Stimulated activated CD4-positive, alpha-beta T cell treated with anti-CD3 and anti-CD28 coated beads, Interleukin-2, amount 100 ng/mL, for 48 hours (primary cell): Measurements from ENCODE around the gene CYSLTR2.
"Not testable (repeated sequence)": the region's sequence is repeated elsewhere in the genome, so short reads cannot be mapped to it uniquely, and the experiment has no call there.

Experiments
- DNase-seq, 2 donors: peaks; one replicate each; pipeline ENCODE4 v3.0.0-alpha.2; 2020

CYSLTR2 gene

GRCh38 chr13:48645845-48646244 is 7.9 kb upstream of the CYSLTR2 start:
- DNase-seq: no peak

GRCh38 chr13:48646791-48647190 is 6.9 kb upstream of the CYSLTR2 start:
- DNase-seq: no peak

- no peak for DNase-seq
Measured at GRCh38 chr13:48647625-48648024, 6.1 kb upstream of the CYSLTR2 start.

DNA sequence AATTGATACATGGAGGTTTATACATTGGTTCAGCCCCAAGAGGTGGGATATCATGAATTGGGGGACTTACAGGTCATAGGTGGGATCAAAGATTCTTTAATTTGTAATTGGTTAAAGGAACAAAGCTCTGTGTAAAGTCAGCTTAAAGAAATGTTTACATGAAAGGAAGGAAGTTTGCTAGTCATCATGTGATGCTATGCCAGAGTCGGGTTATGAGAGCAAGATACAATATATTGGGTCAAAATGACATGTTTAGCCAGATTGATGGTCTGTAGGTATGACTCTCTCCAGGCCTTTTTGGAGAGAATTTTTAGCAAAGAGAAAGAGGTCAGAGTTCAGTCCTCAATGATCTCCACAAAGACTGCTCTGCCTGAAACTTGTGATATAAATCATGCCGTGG is 5.3 kb upstream of the CYSLTR2 start:
- DNase-seq: no peak

GRCh38 chr13:48652851-48653471 is 768 bp upstream of the CYSLTR2 start:
- DNase-seq: no peak

- DNase-seq: no peak
Measured at GRCh38 chr13:48654511-48654910, 782 bp downstream of the CYSLTR2 start.

GRCh38 chr13:48655291-48655690 is 1.6 kb downstream of the CYSLTR2 start:
- DNase-seq: no peak

DNA sequence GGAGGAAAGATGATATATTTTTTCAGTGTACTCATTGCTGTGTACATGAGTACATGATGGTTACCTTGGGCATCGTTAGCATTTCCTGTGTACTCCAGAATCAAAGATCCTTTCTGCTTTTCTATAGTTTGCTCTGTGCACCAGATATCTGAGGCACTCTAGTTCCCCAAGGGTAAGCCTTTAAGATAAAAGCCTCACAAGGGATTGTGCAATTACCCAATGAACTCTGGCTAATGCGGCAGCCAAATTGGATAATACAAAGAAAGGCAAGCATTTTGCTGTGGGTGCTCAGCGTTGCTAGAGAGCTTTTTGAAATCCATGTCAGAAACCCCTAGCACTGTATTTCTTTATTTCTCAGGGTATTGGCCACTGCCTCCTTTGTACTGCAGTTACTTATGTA is 2.9 kb downstream of the CYSLTR2 start:
- no peak for DNase-seq

DNA sequence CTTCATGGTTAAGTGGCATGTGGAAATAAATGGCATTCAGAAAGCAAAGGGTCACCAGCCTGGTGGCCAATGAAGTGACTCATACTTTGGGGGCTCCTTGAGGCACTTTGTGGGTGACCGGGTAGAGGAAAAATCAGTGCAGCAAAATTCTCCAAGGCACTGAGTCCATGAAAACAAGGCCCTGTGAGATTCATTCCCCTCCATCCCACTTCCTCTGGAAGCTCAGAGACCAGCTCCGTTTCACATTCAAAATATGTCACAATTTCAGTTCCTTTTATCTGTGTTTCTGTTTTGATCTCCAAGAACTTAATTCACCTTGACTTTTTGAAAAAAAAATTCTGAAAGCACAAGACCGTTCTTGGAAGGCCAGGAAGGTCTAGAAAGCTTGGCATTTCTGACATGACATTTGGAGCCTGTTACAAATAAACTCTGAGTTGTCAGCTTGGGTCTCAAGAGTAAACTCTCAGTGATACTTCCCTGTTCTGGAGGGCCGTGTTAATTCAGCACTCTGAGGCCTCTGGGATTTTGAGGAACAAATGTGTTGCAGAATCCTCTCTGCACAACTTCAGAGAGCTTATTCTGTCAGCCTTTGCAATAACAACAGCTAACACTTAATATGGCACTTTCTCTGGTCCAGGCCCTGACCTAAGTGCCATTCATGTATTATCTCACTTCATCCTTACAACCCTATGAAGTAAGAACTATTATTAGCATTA is 6.8 kb downstream of the CYSLTR2 start:
- no peak for DNase-seq

- DNase-seq: no peak
Measured at GRCh38 chr13:48661107-48661506, 7.4 kb downstream of the CYSLTR2 start.

DNA sequence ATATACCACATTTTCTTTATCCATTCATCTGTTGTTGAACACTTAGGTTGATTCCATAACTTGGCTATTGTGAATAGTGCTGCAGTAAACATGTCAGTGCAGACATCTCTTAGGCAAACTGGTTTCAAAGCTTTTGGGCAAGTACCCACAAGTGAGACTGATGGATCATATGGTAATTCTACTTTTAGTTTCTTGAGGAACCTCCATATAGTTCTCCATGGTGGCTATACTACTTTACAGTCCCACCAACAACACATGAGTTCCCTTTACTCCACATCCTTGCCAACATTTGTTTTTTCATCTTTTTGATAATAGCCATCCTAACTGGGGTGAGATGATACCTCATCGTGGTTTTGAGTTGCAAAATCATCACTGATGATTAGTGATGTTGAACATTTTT is 8.5 kb downstream of the CYSLTR2 start:
- no peak for DNase-seq

GRCh38 chr13:48667136-48667535 is 13.4 kb downstream of the CYSLTR2 start:
- no peak for DNase-seq

GRCh38 chr13:48671421-48671820 is 17.7 kb downstream of the CYSLTR2 start:
- not testable (repeated sequence) for DNase-seq

GRCh38 chr13:48675247-48675646 is 21.5 kb downstream of the CYSLTR2 start:
- DNase-seq: no peak

DNA sequence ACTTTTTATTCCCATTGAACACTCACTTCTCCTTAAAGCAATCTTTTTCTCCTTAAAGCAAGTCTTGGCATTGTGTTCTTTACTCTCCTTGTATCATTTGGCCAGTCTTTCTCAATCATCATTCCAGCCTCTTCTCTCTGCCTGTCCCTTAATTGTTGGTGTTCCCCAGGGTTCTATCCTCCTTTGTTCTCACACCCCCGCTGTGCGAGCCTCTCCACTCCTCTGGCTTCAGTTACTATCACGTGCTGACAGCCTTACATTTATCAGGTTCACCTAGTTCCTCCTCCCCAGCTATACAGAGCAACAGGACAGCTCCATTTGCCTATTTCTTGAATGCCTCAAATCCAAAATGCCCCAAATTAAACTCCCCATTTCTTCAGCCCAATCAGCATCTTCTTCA is 24.6 kb downstream of the CYSLTR2 start:
- DNase-seq: no peak

DNA sequence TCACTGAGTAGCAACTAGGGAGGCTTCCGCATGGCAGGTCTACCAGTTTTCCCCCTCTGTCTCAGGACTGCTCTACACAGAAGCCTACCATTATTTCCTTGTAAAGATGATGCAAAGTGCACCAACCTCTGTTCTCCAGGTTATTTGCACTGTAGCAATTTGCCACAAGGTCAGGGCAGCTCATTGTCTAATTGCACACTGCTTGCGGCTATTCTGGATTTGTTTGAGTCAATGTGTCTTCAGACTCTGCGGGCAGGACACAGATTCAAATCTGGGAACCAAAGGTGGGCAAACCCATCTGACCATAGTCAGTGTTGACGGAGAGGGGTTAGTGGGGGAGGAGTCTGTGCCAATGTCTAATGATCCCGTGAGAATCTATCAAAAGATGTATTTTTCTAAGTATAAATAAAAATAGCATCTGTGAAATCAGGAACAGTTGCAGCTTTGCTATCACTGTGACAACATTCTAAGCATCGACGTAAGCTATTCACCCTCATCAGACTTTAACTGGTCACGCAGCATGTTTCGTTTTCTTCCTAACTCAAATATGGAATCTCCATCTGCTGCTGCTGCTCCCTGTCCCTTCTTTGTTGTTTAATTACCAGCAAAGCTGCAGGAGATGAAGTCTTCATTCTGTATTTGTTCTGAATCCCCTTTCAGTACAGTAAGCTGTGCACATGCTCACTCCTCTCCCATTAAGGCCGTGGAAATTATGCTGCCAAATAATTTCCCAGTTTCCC is 26.4 kb downstream of the CYSLTR2 start:
- no peak for DNase-seq

DNA sequence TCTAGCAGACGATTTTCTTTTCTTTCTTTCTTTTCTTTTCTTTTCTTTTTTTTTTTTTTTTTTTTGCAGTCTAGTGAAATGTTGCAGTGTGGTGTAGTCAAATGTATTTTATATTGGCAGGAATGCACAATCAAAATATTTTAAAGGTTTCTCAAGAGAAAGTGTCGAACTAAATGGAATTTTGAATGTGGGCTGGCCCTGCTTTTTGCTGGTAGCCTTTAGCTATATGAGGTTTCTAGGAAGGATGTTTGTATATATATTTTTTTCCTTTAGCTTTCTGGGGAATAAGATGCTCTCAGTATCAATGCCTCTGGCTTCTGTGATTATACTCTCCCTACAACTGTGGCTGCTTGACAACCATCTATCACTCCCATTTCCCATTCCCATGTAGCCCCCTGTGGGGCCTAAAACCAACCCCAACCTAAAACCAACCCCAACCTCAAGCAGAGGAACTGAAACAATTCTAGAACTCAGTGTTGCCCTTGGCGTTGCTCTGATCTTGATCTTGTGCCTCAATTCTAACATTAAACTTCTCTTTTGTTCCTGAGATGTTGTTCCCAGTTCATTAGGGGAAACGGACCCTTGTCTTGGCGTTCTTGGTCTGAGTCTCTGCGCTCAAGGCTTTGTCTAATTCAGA is 27.1 kb downstream of the CYSLTR2 start:
- no peak for DNase-seq

DNA sequence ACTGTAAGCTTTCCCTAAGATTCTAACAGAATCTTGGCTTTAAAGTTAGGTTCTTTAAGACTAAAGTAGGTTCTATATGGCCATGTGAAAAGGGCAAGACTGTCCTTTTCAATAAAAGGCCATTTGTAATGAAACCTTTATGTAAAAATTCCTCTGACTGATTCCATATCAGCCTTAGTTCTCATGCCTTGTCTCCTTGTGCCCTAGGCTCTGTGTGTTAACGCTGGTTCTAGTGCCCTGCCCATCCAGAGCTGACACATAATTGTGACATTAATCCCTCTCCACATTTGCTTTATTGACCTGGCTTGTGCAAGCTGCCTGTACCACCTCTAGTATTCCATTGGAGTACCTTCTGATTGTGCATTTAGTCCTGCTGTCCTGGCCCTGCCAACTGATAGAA is 28.2 kb downstream of the CYSLTR2 start:
- DNase-seq: no peak

GRCh38 chr13:48682436-48682835 is 28.7 kb downstream of the CYSLTR2 start:
- no peak for DNase-seq

- DNase-seq: no peak
Measured at GRCh38 chr13:48686636-48687210, 33.0 kb downstream of the CYSLTR2 start.

DNA sequence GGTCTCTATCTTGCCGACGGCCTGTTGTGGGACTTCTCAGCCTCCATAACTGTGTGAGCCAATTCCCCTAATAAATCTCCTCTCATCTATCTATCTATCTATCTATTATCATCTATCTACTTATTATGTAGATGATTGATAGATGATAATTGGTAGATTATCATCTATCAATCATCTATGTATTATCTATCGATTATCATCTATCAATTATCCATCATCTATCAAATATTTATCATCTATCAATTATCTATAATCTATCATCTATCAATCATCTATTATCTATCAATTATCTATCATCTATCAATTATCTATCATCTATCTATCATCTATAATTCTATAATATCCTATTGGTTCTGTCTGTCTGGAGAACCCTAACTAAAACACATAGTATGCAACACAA is 33.5 kb downstream of the CYSLTR2 start:
- no peak for DNase-seq

GRCh38 chr13:48693998-48694397 is 40.3 kb downstream of the CYSLTR2 start:
- no peak for DNase-seq

- no peak for DNase-seq
Measured at GRCh38 chr13:48695776-48696175, 42.0 kb downstream of the CYSLTR2 start.
